Hepatocyte (in vitro differentiated cells): ENCODE data around the gene AOPEP.

Experiments used
- CTCF ChIP-seq: fragments of 200-600 bp; sonication (generic); IDR thresholded peaks from 2 replicates; pipeline ENCODE4 v1.5.1; 2016; ENCODE audit warnings: antibody characterized with exemption, mild to moderate bottlenecking; ENCODE audit not compliant: poor library complexity
- EZH2phosphoT487 ChIP-seq: fragments of 200-600 bp; sonication (generic); IDR thresholded peaks from one replicate; pipeline ENCODE4 v1.6.1; 2018; ENCODE audit warnings: antibody characterized with exemption, mild to moderate bottlenecking, low read depth, moderate library complexity; ENCODE audit not compliant: unreplicated experiment, severe bottlenecking

- TF ChIP-seq CTCF (no peak), EZH2phosphoT487 (no peak)
These were observed 401.7 kb downstream of the AOPEP start for GRCh38 chr9:95128177-95128524.
